NB4 (cell line): ENCODE data around the gene ASIC2.

ENCODE experiments used
- CTCF ChIP-seq: IDR thresholded peaks from one replicate; pipeline ENCODE4 v1.5.1; 2012; ENCODE audit warnings: low read depth, low read length
- MYC ChIP-seq: IDR thresholded peaks from 2 replicates; pipeline ENCODE4 v1.6.1; 2011; ENCODE audit warnings: low read depth, low read length

DNA sequence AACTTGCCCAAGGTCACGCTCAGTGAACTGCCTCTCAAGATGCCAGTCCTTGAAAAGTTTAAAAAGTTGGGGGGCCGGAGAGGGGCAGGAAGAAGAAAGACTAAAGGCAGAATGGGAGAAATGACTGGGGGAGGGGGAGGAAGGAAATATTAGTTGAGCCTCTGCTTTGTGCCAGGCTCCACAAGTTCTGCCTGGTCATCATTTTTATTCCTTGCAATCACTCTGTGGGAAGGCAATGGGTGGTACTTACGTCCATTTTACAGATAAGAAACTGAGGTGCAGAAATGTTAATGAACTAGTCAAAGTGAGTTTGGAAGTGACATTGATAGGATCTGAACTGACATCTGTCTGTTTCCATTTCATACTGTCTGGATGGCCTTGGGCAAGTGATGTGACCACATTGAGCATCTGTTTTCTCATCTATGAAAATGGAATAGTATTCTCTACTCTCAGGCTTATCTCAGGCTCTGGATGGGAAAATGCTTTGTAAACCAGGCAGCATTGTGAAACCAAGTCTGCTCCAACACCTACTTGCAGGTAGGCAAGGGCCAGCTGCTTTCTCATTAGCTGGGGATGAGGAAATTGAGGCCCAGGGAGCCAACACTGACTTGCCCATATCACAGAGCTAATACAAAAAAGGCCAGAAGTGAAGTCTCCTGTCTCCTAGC, 19.2 kb downstream of the ASIC2 start:
- TF ChIP-seq MYC (no peak), CTCF (no peak)
